Measurements from ENCODE around the gene CFB. TPM values are rescaled to one million over a fixed set of nuclear protein-coding genes. Genes with fewer than 3 reads are reported as not detected.
"Not testable (repeated sequence)": the region's sequence is repeated elsewhere in the genome, so short reads cannot be mapped to it uniquely, and the experiment has no call there.

The CFB gene
- total and polyA plus RNA-seq, 2 of the 13 experiments (the other 11 are each of a cell fraction or from before 2014, with no cell fraction given): 171 to 513 TPM

DNA sequence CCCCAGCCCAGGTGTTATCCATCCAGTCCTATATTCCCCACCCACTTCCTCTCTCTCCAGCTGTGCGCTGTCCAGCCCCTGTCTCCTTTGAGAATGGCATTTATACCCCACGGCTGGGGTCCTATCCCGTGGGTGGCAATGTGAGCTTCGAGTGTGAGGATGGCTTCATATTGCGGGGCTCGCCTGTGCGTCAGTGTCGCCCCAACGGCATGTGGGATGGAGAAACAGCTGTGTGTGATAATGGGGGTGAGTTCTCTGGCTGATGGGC is 17.3 kb upstream of the CFB start (continued):
- TF ChIP-seq ZNF841 (CRISPR knock-in tag; IDR thresholded peaks at IDR 0.05; ENCODE audit: borderline replicate concordance) (no peak), TCF12 (IDR thresholded peaks at IDR 0.05) (no peak), TCF12 (CRISPR knock-in tag; IDR thresholded peaks at IDR 0.05) (no peak), HMGA1 (CRISPR knock-in tag; conservative IDR thresholded peaks at IDR 0.05) (no peak), PAX8 (CRISPR knock-in tag; IDR thresholded peaks at IDR 0.05; ENCODE audit: borderline replicate concordance) (0 out of 2 replicates have a peak, but pooled peaks have one; percentile 54), EHMT2 (IDR thresholded peaks at IDR 0.05; ENCODE audit: borderline replicate concordance, low read depth, low read length) (no peak), ZNF563 (CRISPR knock-in tag; IDR thresholded peaks at IDR 0.05) (no peak), JDP2 (CRISPR knock-in tag; IDR thresholded peaks at IDR 0.05; ENCODE audit: borderline replicate concordance) (no peak), ZKSCAN5 (CRISPR knock-in tag; IDR thresholded peaks at IDR 0.05) (no peak), MED1 (CRISPR knock-in tag; IDR thresholded peaks at IDR 0.05) (no peak), ZNF124 (CRISPR knock-in tag; IDR thresholded peaks at IDR 0.05) (no peak), ZFX (CRISPR knock-in tag; IDR thresholded peaks at IDR 0.05; ENCODE audit: low read depth) (no peak), ZNF274 (CRISPR knock-in tag; IDR thresholded peaks at IDR 0.05) (no peak), CCDC6 (CRISPR knock-in tag; IDR thresholded peaks at IDR 0.05) (no peak)

DNA sequence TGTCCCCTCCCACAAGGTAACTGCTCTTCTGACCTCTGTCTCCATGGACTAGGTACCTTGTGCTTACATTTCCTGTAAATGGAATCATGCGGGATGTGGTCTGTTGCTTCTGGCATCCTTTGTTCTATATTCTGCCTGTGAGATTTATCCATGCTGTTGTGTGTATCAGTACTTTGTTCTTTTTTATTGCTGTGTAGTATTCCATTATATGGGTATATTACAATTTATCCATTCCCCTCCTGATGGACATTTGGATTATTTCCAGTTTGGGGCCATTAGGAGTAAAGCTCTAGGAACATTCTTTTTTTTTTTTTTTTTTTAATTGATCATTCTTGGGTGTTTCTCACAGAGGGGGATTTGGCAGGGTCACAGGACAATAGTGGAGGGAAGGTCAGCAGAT is 14.9 kb upstream of the CFB start:
- in situ Hi-C loops (cut with HindIII; ENCODE audit: extremely low pct_ligation_motif_present, low pct_unique_long_range_greater_than_20kb) (no loop called here), intact Hi-C loops (cut with micrococcal nuclease; ENCODE audit: unreplicated experiment) (no loop called here)
- no peak overlapping the region for H3K9ac ChIP-seq (ENCODE audit: insufficient read depth, low read depth, low read length)
- H3K4me1 ChIP-seq (ENCODE audit: insufficient read depth, low read length): peaks cover 45% of the 10 kb centered on the region
- no TSS peak for BruUV-seq (replicated peaks)
- DNase-seq (ENCODE audit: low spot score) (no peak), ATAC-seq (no peak), FAIRE-seq (no peak)
- TF ChIP-seq MED1 (CRISPR knock-in tag; IDR thresholded peaks at IDR 0.05) (no peak), ZBTB1 (CRISPR knock-in tag; IDR thresholded peaks at IDR 0.05; ENCODE audit: borderline replicate concordance) (no peak), CREB1 (IDR thresholded peaks at IDR 0.05) (no peak), CREB1 (CRISPR knock-in tag; IDR thresholded peaks at IDR 0.05) (no peak), SETDB1 (CRISPR knock-in tag; IDR thresholded peaks at IDR 0.05; ENCODE audit: borderline replicate concordance) (no peak), ZNF430 (CRISPR knock-in tag; IDR thresholded peaks at IDR 0.05) (0 out of 2 replicates have a peak, but pooled peaks have one; percentile 0), RFX1 (IDR thresholded peaks at IDR 0.05) (no peak), ZNF614 (CRISPR knock-in tag; IDR thresholded peaks at IDR 0.05; ENCODE audit: borderline replicate concordance) (no peak), NFATC3 (CRISPR knock-in tag; IDR thresholded peaks at IDR 0.05) (no peak)
- no peak overlapping the region for H3K27ac ChIP-seq (ENCODE audit: extremely low read length, insufficient read depth, low read length)
- H3K4me2 ChIP-seq (ENCODE audit: low read depth, low read length): no peak overlapping the region
- 91% methylated on average over 1 of the region's 1 CpG for WGBS (ENCODE audit: low lambda C conversion rate)
- no peak overlapping the region for H2AFZ ChIP-seq (ENCODE audit: low read length)
- no peaks in the 10 kb centered on the region; a peak in 1 of 5 replicates for H3K27me3 ChIP-seq (ENCODE audit: control insufficient read depth in 1 of 2, insufficient read depth in 2 of 2, low read length in 2 of 2)
- H3K36me3 ChIP-seq (replicated peaks in 1 of 2; ENCODE audit: control insufficient read depth in 1 of 2, insufficient read depth in 2 of 2, low read length in 2 of 2): peaks cover 4 to 14% of the 10 kb centered on the region in 2 experiments; a peak in 4 of 5 replicates
- ChIA-PET POLR2A (interaction anchor here (2.4 to 6.1 kb wide), 5 partner anchors 9 to 33 kb away, joined by 9 to 151 read pairs (median 35); partner anchors contain the start of genes CFB, EHMT2 and ZBTB12), CTCF (ENCODE audit: low intra/inter-chr PET ratio, low total read pairs) (no interaction called here)
- no peaks in the 10 kb centered on the region for H3K9me3 ChIP-seq (ENCODE audit: low read length)
- H4K20me1 ChIP-seq (ENCODE audit: insufficient read depth, low read length): no peaks in the 10 kb centered on the region
- peaks cover 29% of the 10 kb centered on the region for H3K79me2 ChIP-seq (ENCODE audit: insufficient read depth, low read length)
- no peak overlapping the region for H3K4me3 ChIP-seq (replicated peaks in 1 of 3; ENCODE audit: insufficient read depth in 1 of 3, low read depth in 2 of 3, low read length in 3 of 3)

DNA sequence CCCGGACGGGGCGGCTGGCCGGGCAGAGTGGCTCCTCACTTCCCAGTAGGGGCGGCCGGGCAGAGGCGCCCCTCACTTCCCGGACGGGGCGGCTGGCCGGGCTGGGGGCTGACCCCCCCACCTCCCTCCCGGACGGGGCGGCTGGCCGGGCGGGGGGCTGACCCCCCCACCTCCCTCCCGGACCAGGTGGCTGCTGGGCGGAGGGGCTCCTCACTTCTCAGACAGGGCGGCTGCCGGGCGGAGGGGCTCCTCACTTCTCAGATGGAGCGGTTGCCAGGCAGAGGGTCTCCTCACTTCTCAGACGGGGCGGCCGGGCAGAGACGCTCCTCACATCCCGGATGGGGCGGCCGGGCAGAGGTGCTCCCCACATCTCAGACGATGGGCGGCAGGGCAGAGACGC is 13.8 kb upstream of the CFB start:
- not testable (repeated sequence) for H3K9ac ChIP-seq (ENCODE audit: insufficient read depth, low read depth, low read length)

More for the DNA sequence above, 13.8 kb upstream of the CFB start:
- H3K27ac ChIP-seq (ENCODE audit: extremely low read length, insufficient read depth, low read length); H3K27me3 ChIP-seq (ENCODE audit: control insufficient read depth in 1 of 2, insufficient read depth in 2 of 2, low read length in 2 of 2); H2AFZ ChIP-seq (ENCODE audit: low read length); ATAC-seq; FAIRE-seq; H3K4me2 ChIP-seq (ENCODE audit: low read depth, low read length); BruUV-seq (replicated peaks); intact Hi-C loops (cut with micrococcal nuclease; ENCODE audit: unreplicated experiment); H3K4me3 ChIP-seq (replicated peaks in 1 of 3; ENCODE audit: insufficient read depth in 1 of 3, low read depth in 2 of 3, low read length in 3 of 3); POLR2A ChIA-PET; H3K9me3 ChIP-seq (ENCODE audit: low read length); DNase-seq (ENCODE audit: low spot score); H4K20me1 ChIP-seq (ENCODE audit: insufficient read depth, low read length); CTCF ChIA-PET (ENCODE audit: low intra/inter-chr PET ratio, low total read pairs); in situ Hi-C loops (cut with HindIII; ENCODE audit: extremely low pct_ligation_motif_present, low pct_unique_long_range_greater_than_20kb): not testable (repeated sequence)
- H3K79me2 ChIP-seq (ENCODE audit: insufficient read depth, low read length): peaks cover 29% of the 10 kb centered on the region
- 98% methylated on average over 9 of the region's 32 CpGs for WGBS (ENCODE audit: low lambda C conversion rate)
- peaks cover 33% of the 10 kb centered on the region for H3K4me1 ChIP-seq (ENCODE audit: insufficient read depth, low read length)
- H3K36me3 ChIP-seq (replicated peaks in 1 of 2; ENCODE audit: control insufficient read depth in 1 of 2, insufficient read depth in 2 of 2, low read length in 2 of 2): peaks cover 7 to 14% of the 10 kb centered on the region in 2 experiments; a peak in 4 of 5 replicates
